GM18858 (cell line): ENCODE data around the gene TRIO.
A peak's percentile ranks its signal among the peaks of the same experiment; 100 is the strongest.

Experiments used
- ATAC-seq: cut with Tn5 transposase; IDR thresholded peaks from one replicate; pipeline ENCODE4 v1.9.1; 2021; ENCODE audit not compliant: unreplicated experiment

The TRIO gene

DNA sequence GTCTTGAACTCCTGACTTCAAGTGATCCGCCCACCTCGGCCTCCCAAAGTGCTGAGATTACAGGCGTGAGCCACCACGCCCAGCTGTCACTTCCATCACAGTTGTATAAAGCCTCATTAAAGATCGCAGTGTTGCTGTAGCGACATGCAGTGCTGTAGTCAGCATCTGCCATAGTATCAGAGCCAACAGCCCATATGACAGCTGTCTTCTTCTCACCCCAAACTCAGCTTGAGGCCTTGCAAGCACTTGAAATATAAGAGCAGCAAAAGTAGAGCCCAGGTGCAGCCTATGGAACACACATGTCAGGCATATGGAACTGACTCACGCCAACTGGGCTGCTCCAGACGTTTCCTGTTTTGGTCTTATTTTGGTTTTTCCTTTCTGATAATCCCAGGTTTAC is 167.8 kb downstream of the TRIO start:
- ATAC-seq: no peak

DNA sequence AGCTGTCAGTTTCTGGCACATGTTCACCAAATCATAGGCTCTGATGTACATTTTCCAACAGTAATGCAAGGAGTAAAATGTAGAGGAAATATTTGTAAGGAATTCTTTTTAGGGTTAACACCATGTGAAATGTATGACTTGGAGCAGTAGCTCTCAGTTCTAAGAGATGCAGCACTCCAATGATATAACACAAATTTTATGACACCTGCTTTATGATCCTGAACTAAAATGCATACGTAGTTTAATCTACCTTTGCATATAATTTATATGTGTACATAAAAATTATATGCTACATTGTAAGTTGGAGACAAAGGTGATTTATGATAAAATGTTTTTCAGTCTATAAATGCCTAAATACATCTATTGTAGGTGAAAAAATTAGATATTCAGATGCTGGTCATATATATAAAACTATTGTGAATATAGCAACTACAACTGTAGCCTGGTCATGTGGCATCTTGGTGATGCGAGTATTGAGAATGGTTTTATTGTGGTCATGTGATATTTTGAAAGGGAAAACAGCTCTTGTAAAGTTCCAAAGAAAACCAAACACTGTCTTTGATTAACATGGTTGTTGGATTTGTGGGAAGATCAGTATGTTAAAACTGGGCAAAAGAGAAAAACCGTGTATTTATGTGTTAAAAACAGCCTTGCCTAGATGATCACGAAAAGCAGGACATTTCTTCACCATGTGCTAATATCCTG is 171.0 kb downstream of the TRIO start:
- no peak for ATAC-seq

- ATAC-seq: no peak
These were observed 173.3 kb downstream of the TRIO start for GRCh38 chr5:14316471-14316870.

DNA sequence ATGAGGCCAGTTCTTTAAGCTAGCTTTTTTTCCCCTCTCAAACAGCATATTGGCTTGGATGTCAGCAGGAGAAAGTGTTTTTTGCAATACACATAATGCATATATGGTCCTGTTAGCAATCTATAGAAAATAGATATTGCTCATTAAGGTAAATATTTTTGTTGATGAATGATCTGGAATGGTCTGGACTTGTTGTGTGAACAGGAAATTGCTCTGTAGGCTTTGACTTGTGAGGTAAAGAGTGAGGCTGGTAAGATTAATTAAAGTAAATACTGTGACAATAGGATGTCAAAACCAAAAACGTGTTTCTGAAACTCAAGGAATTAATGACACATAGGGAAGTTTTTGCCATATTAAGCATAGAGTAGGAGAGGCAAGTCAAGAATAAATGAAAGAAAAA is 176.0 kb downstream of the TRIO start:
- no peak for ATAC-seq

DNA sequence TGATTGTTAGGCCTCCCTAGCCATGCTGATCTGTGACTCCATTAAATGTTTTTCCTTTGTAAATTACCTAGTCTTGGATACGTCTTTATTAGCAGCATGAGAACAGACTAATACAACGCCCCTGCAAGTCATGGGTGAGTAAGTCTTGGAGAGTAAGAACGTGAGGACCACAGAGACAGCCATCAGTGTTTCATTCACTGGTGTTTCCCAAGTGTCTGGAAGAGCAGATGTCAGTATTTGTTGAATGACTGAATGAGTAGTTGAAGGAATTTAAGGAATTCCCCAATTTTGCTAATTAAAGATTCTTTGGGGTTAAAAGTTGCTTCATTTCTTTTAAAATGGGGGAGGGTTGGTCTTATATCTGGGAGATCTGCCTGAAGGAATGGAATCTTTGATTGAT is 178.8 kb downstream of the TRIO start:
- ATAC-seq: no peak

DNA sequence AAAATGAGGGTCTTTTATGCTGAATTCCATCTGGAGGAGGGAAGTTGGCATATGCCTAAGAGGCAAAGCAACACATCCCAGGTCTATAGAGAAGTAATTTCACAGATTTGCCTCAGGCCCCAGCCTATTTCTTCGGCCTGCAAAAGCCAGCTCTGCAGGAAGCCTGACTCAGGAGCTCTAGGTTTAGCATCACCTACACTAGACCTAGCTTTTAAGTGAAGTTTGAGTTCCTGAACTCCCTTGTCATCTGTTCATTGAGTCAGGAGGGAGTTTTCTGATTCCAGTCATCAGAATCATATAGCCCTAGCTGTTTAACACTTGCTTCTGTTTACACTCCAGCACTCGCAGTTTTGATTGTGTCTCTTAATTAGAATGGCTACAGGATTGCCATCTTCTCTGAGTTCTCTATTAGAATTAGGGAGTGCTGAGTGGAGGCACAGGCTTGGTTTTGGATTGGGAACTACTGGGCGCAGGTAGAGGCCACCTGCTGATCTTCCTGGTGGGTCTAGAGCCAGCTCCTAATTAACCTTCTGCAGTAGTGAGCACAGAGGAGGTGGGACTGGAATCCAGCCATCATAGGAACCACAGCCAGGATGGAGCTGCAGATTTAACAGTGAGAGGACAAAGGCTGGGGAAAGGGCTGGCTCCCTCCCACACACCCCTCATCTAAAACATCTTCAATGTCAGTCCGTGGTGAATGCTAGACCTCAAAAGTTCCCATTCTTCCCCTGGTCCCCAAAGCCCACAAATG is 179.5 kb downstream of the TRIO start:
- no peak for ATAC-seq

DNA sequence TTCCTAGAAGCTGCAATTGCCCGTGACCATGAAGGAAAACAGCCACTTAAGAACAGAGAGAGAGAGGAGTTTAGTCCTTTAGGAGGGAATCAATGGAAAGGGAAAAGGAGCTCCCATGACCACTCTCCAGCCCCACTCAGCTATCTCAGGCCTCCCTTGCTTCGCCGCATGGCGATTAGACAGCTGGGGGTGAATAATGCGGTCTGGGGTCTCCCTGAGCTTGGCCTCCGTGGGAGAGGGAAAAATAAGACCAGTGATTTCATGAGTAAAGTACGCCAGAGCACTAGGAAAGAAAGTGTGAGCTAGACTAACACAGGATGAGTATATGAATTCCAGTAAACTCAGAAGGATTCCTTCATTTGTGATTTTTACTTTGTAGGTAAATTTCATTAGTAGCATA is 180.3 kb downstream of the TRIO start:
- no peak for ATAC-seq

DNA sequence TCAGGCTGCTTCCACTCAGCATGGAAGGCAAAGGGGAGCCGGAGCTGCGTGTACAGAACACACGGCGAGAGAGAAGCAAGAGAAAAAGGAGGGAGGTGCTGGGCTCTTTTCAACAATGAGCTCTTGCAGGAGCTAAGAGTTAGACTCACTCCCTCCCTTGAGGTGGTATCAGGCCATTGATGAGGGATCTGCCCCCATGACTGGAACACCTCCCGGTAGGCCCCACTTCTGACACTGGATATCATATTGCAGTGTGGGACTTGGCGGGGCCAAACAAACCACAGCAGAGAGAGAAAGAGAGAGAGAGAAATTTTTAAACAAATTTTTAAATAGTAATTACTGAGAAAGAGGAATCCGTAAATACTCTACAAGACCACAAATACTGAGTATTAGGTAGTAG is 182.2 kb downstream of the TRIO start:
- no peak for ATAC-seq

DNA sequence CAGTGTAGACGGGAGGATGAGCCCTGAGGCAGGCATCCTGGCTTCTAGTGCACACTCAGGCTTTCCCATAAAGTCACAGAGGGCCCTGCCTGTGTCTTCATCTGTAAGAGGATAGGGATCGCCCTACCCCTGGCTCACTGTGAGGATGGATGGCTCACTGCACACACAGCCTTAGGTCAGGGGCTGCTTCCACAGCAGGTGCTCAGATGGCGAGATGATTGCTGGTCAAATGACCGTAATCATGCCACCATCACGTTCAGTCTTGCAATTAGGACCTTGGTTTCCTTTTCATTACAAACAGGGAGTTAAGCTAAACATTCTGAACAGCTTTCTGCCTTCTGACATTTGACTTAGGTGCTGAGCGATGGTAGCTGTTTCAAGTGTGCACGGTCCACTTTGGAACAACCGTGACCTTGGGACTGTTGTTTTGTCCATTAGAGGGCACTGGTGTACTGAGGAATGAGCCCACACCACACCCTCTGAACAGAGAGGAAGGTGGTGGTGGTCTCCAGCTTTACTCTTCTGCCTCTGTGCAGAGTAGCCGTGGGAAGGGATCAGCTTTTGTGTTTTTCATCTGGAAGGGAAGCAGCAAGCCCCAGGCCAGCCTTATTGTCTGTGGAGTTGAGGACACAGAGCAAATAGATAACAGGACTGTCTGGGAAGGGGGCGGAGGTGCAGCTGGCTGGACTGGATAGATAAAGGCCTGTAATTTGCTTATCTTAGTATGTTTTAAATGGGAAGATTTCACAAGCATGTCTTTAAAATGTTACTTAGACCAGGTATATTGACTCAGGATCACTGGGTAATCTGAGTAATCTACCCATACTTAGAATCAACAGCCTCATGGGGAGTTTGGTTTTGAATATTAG is 183.1 kb downstream of the TRIO start:
- ATAC-seq: no peak

GRCh38 chr5:14327624-14328023 is 184.5 kb downstream of the TRIO start:
- ATAC-seq: no peak

GRCh38 chr5:14328144-14328543 is 185.0 kb downstream of the TRIO start:
- ATAC-seq: no peak

DNA sequence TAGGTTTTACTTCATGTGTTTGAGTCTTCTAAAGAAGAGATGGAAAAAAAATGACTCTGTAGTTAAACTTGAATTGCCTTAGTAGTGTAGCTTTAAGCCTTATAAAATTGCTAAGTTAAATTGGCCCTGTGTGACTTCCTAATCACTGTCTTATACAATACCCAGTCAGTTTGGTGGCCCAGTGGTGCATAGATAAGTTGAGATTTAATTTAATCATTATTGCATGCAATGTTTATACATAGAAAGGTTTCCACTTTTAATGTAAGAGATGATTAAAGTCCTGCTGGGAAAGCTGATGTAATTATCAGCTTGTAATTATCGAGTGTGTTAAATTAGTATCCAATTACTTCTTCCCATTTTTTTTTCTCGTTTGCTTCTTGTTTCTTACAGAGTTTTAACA is 187.1 kb downstream of the TRIO start:
- ATAC-seq: no peak

DNA sequence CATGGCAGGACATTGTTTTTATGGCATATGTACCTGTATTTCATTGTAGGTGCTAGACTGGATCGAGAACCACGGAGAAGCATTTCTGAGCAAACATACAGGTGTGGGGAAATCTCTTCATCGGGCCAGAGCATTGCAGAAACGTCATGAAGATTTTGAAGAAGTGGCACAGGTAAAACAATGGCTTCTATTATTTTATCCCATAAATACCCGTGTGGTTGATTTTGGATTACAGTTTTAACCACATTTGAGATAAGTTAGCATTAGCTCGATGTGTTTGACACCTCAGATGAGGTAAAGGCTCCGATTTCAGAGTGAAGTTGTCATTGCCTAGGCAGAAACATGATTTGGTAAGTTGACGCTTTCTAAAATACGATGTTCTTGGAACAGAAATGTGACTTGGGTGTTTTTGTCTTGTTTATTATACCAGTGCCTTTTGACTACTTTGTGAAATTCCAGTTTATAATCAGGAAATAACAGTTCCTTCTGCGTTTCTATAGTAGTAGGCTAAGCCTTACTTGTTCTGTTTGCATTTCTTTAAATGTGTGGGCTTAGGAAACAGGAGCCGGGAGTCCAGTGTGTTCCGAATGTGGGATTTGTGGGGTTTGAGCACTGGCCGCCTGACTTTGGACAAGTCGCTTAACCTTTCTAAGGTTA is 187.7 kb downstream of the TRIO start:
- no peak for ATAC-seq

- peak; percentile 81 for ATAC-seq
These were observed 188.2 kb downstream of the TRIO start for GRCh38 chr5:14331386-14331781.

DNA sequence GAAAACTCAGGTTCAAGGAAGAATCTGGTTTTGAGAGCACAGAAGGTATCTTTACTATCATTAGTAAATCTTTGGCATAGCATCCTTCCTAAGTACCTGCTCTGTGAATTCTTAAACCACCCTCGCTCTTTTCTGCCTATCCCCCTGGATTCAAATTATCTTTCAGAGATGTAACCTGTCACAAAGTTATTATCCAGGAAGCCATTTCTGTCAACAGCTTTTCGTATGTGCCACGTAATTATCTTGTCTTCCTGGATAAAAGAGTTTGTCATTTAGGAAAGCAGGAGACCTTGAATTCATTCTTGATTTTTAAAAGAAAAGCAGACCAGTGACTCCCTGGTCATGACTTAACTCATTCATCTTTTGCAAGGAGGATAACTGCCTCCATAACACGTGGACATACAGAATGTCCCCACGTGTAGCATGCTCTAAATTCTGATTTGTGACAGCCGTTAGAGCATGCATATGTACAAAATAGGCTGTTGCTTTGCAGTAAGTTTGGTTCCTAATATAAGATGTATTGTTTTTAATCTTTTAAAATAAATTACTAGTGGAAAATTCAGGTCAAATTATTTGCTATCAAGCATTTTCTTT is 189.0 kb downstream of the TRIO start:
- no peak for ATAC-seq

GRCh38 chr5:14332746-14333145 is 189.6 kb downstream of the TRIO start:
- ATAC-seq: no peak

DNA sequence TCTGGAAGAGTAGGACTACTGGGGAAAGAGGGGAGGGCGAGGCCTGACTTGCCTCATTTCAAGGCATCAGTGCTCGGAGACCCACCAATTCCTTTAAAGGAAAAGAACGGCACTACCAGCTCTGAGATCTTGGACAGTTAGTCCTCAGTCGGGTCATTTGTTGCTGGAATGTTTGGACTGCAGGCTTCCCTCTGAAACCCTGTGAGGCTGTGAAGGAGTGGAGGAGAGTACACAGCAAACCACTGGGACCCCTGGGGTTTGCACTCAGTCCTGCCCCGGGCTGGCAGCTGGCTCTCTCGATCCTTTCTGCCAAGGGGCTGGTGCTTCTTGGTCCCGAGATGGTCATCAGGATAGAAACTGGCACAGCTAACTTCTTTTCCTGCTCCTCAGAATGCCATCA is 194.5 kb downstream of the TRIO start:
- ATAC-seq: no peak

DNA sequence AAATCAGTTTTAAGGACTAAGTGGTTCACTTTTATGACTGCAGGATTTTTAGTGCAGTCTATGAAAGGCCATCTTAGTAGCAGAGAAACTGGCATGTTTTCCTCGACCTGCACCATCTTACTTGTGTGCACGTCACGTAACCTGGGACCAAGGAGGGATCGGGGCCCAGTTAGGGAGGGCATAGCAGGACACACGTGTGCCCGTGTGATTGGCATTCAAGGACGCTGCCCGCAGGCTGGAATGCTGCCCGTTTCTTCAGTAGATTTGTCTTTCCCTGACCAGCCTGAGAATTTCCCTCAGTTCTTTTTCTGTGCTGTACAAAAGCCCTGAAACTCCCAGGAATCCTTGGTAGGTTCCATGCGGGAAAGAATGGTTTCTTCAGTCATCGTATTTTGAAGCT is 196.3 kb downstream of the TRIO start:
- ATAC-seq: no peak

DNA sequence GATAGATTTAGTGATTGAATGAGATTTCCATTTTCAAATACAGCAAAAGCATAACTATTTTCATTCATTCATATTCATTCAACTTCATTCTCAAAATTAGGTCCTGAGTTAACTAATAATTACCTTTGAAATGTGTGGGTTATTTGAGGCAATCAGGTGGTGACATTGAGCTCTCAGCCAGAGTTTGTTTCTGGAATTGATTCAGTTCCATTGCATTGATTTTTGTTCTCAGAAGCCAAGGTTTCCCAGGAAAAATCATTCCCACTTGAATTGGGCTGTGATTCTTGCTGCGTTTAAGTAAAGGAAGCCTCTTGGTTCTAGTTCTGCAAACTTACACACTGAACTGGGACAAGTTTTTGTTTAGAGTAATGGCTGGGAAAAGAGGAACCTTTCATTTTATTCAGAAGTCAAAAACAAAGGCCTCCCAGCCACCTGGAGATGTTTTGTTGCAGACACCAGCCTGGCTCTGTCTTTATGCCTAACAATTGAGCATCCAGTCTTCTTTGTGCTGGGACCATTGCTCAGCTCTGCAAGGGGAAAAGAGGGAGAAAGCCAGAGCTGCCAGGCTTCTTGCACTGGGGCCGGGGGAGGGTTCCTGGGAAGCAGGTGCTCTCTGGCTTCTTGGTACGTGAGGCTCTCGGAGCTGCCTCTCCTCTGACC is 198.6 kb downstream of the TRIO start:
- no peak for ATAC-seq

- ATAC-seq: peak; percentile 96
These were observed 199.2 kb downstream of the TRIO start for GRCh38 chr5:14342306-14342705.
